ENCODE results near the gene MT1A. TPM values are rescaled to one million over a fixed set of nuclear protein-coding genes. Genes with fewer than 3 reads are reported as not detected.
A peak's percentile ranks its signal among the peaks of the same experiment; 100 is the strongest.

MT1A gene
- total and polyA plus RNA-seq, 3 donors from 2014 or later, result 10.6 TPM; not detected in 2

- WGBS, 2 donors, result 25 to 46% methylated on average over 10 of the region's 10 CpGs
- DNase-seq, result peak; percentile 59
- H3K27me3 ChIP-seq, result no peaks in the 10 kb centered on the region
- no peaks in the 10 kb centered on the region for H3K36me3 ChIP-seq (ENCODE audit: low read depth, missing control alignments)
- no peak for TF ChIP-seq CTCF (IDR thresholded peaks at IDR 0.05)
- no peak for TF ChIP-seq POLR2A (IDR thresholded peaks at IDR 0.05)
- no peaks in the 10 kb centered on the region for H3K9me3 ChIP-seq
- intact Hi-C loops (cut with DNase I; ENCODE audit: low total_unique reads), result no loop called here
- peaks cover 38% of the 10 kb centered on the region for H3K4me1 ChIP-seq
- H3K4me3 ChIP-seq, result peak overlapping the region in 1 of 2 donors; percentile 38
- peak overlapping the region in 1 of 2 donors; percentile 86 for H3K27ac ChIP-seq
These were observed 28.4 kb upstream of the MT1A start for GRCh38 chr16:56610017-56610608.

- TF ChIP-seq CTCF (IDR thresholded peaks at IDR 0.05) (no peak), POLR2A (IDR thresholded peaks at IDR 0.05) (no peak)
- H3K9me3 ChIP-seq, result no peaks in the 10 kb centered on the region
- H3K36me3 ChIP-seq (ENCODE audit: low read depth, missing control alignments), result no peaks in the 10 kb centered on the region
- H3K27ac ChIP-seq, result peak overlapping the region; percentile 68 to 86
- intact Hi-C loops (cut with DNase I; ENCODE audit: low total_unique reads), result no loop called here
- peaks cover 38% of the 10 kb centered on the region for H3K4me1 ChIP-seq
- WGBS, 2 donors, result 36 to 46% methylated on average over 2 of the region's 2 CpGs
- DNase-seq, result no peak
- no peaks in the 10 kb centered on the region for H3K27me3 ChIP-seq
- H3K4me3 ChIP-seq, result no peak overlapping the region
These were observed 27.8 kb upstream of the MT1A start for GRCh38 chr16:56610609-56611111.

- H3K4me3 ChIP-seq, result no peak overlapping the region
- WGBS, 2 donors, result 63 to 72% methylated on average over 2 of the region's 2 CpGs
- intact Hi-C loops (cut with DNase I; ENCODE audit: low total_unique reads), result no loop called here
- DNase-seq, result peak; percentile 51
- no peaks in the 10 kb centered on the region for H3K9me3 ChIP-seq
- H3K4me1 ChIP-seq, result peaks cover 38% of the 10 kb centered on the region
- no peak for TF ChIP-seq POLR2A (IDR thresholded peaks at IDR 0.05)
- no peak for TF ChIP-seq CTCF (IDR thresholded peaks at IDR 0.05)
- H3K27ac ChIP-seq, result peak overlapping the region; percentile 68
- H3K36me3 ChIP-seq (ENCODE audit: low read depth, missing control alignments), result no peaks in the 10 kb centered on the region
- H3K27me3 ChIP-seq, result no peaks in the 10 kb centered on the region
These were observed 27.1 kb upstream of the MT1A start for GRCh38 chr16:56611281-56611833.

- no peak overlapping the region for H3K4me3 ChIP-seq
- peaks cover 24% of the 10 kb centered on the region for H3K4me1 ChIP-seq
- TF ChIP-seq POLR2A (IDR thresholded peaks at IDR 0.05), result no peak
- TF ChIP-seq CTCF (IDR thresholded peaks at IDR 0.05), result no peak
- intact Hi-C loops (cut with DNase I; ENCODE audit: low total_unique reads), result no loop called here
- H3K27me3 ChIP-seq, result no peaks in the 10 kb centered on the region
- DNase-seq, result no peak
- H3K36me3 ChIP-seq (ENCODE audit: low read depth, missing control alignments), result no peaks in the 10 kb centered on the region
- no peaks in the 10 kb centered on the region for H3K9me3 ChIP-seq
- H3K27ac ChIP-seq, result no peak overlapping the region
These were observed 24.8 kb upstream of the MT1A start for GRCh38 chr16:56613706-56614105.

- Histone ChIP-seq H3K27me3 (no peaks in the 10 kb centered on the region), H3K27ac (no peak overlapping the region), H3K4me3 (no peak overlapping the region), H3K9me3 (no peaks in the 10 kb centered on the region), H3K36me3 (ENCODE audit: low read depth, missing control alignments) (no peaks in the 10 kb centered on the region), H3K4me1 (peaks cover 16% of the 10 kb centered on the region)
- no peak for TF ChIP-seq POLR2A (IDR thresholded peaks at IDR 0.05)
- no peak for TF ChIP-seq CTCF (IDR thresholded peaks at IDR 0.05)
- intact Hi-C loops (cut with DNase I; ENCODE audit: low total_unique reads), result no loop called here
- DNase-seq, result no peak
These were observed 23.9 kb upstream of the MT1A start for GRCh38 chr16:56614549-56614991.
